Stimulated activated CD8-positive, alpha-beta memory T cell treated with anti-CD3 and anti-CD28 coated beads, Interleukin-7, amount 100 ng/mL, for 24 hours (primary cell): Measurements from ENCODE around the gene EXTL1.

Experiments
- DNase-seq: peaks from one replicate; pipeline ENCODE4 v3.0.0-alpha.2; 2020; ENCODE audit warnings: low read depth

EXTL1 gene

GRCh38 chr1:26044414-26044813, 22.8 kb downstream of the EXTL1 start:
- DNase-seq, result no peak

GRCh38 chr1:26044971-26045721, 23.6 kb downstream of the EXTL1 start:
- no peak for DNase-seq

DNA sequence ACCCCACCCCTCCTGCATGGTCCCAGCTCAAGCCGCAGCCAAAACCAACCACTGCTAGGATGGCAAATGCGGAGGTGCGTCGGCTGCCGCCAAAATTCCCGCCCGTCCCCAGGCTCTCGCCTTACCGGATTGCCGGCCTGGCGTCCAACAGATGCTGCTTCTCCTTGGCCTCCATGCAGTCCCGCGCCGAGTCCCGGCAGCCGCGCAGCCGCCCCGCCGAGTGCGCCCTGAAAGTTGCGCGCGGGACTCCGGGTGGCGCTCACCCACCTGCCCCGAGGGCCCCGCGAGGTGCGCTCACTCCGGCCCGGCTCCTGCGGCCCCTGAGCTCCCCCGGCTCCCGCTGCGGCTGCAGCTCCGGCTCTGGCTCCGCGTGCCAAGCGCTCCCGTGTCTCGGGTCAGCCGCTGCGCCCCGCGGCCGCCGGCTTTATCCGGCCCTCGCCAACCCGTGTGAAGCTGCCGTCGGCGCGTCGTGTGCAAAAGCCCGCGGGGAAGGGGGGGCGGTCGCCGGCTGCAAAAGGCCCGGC, 24.2 kb downstream of the EXTL1 start, which contains the start of gene SLC30A2:
Gene SLC30A2 (minus strand): TSS at position 397 of the 524 bp plus-strand sequence. CDS start 222 bp downstream, at position 175.
- no peak for DNase-seq

GRCh38 chr1:26046246-26047095, 24.9 kb downstream of the EXTL1 start:
- DNase-seq, result no peak

DNA sequence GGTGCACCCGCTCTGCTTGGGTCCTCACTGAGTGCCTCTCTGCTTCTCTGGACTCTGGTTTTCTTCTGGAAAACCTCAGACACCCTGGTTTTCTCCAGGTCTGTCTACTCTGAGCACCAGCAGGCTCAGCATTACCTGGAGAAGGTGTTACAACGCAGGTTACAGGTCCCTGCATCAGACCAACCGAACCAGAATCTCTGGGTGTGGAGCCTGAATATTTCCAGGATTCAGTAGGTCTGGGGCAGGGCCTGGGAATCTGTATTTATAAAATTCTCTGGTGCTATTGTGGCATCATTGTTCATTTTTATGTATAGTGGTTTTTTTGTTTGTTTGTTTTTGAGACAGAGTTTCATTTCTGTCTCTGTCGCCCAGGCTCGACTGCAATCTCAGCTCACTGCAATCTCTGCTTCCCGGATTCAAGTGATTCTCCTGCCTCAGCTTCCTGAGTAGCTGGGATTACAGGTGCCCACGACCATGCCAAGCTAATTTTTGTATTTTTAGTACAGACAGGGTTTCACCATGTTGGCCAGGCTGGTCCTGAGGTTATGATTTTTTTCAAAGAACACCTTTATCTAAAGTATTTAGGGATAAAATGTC, 25.8 kb downstream of the EXTL1 start:
- DNase-seq, result no peak

GRCh38 chr1:26049531-26050247, 28.1 kb downstream of the EXTL1 start:
- DNase-seq, result no peak

DNA sequence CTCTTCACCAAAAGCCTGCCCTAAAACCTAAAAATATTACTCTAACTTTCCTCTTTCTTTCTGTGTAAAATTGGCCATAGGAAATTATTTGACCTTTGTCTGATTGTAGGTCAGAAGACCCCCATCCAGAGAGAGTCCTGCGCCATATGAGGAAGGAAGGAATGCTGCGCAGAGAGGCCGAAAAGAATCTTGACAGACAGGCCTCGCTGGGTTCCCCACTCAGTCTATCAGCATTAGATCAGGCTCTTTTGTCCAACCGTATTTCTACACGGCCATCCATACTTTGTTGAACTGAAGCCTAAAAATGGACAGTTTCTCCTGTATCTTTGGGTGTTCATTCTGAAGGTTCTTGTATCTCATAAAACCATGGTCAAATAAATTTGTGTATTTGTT, 28.7 kb downstream of the EXTL1 start:
- no peak for DNase-seq

- DNase-seq, result no peak
Observed at GRCh38 chr1:26053718-26054560, 32.4 kb downstream of the EXTL1 start.

DNA sequence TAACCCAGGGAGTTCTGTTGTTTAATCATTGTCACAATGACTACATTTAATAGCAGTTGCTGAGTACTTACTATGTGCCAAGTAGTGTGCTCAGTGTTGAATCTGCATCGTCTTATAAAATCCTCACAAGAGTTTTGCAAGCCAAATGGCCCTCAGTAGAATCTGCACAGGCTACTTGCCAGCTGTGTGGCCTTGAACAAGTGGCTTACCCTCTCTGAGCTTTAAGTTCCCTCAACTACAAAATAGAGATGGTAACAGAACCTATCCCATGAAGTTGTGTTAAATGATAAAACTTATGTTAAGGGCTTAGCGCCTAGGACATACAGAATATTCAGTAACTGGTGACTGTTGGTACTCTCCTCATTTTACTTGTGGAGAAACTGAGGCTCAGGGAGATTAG, 33.5 kb downstream of the EXTL1 start:
- no peak for DNase-seq

GRCh38 chr1:26057189-26057588, 35.6 kb downstream of the EXTL1 start:
- DNase-seq, result no peak

- no peak for DNase-seq
Observed at GRCh38 chr1:26058052-26058595, 36.5 kb downstream of the EXTL1 start.

GRCh38 chr1:26059906-26060305, 38.3 kb downstream of the EXTL1 start:
- DNase-seq, result no peak

DNA sequence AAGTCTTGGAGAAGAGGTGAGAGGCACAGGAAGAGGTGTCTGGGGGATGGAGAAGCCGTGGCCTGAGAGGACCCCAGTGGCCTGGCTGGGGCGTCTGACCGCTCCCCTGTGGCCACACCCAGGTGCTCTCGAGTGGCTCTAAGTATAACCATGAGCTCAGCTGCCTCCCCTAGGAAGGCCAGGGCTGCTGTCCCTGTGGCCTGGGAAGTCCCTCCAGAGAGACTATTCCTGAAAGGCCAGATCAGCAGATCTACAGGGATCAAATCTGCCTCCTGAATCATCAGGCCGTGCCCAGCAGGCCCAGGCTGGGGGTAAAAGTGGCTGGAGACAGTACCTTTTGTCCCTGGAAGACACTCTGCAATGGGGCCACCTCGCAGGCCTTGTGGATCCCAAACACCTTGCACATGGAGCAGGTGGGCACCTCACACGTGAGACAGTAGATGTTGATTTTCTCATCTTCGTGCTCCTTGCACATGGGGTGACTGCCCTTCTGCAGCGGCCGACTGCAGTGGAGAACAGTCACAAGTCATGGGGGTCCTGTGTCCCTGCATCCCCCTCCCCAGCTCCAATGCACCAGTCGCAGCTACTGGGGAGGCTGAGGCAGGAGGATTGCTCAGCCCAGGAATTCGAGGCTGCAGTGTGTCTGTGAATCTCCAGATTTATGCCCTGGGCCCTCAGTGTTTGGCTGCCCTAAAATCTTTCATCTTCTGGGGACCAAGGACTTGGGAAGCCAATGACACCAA, 39.4 kb downstream of the EXTL1 start:
- DNase-seq, result no peak

GRCh38 chr1:26064553-26064952, 43.0 kb downstream of the EXTL1 start:
- no peak for DNase-seq

DNA sequence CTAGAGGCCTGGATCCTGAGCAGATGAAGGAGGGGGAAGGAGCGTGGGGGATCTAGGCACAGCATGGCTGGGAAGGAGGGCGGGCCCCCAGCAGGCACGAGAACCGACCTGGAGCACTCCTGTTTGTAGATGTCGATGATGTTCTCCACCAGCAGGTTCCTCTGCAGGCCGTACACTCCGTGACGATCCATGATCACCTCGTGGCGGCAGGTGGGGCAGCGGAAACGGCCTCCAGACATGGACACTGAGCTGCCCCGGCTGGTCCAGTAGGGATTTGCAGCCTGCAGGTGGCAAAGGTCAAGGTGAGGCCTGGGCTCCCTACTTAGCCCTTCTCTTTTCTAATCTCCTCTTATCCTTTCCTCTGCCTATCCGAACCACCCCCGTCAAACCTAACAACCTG, 44.6 kb downstream of the EXTL1 start:
- DNase-seq, result no peak

GRCh38 chr1:26066857-26067256, 45.3 kb downstream of the EXTL1 start:
- no peak for DNase-seq

GRCh38 chr1:26067432-26067911, 45.9 kb downstream of the EXTL1 start, which contains the start of gene TRIM63:
Gene TRIM63 (minus strand): TSS chr1:26067630. CDS start chr1:26067494, 136 bp downstream.
- DNase-seq, result no peak

GRCh38 chr1:26069941-26070295, 48.3 kb downstream of the EXTL1 start:
- DNase-seq, result no peak

- DNase-seq, result no peak
Observed at GRCh38 chr1:26070296-26070962, 48.9 kb downstream of the EXTL1 start.
